Neuronal stem cell (in vitro differentiated cells): Measurements from ENCODE around the gene ANK3.

ENCODE experiments used
- DNase-seq: peaks from one replicate; pipeline ENCODE4 v3.0.0-alpha.2; 2013; ENCODE audit warnings: low spot score
- H2AFZ ChIP-seq: one replicate; pipeline ENCODE4 v1.6.1; 2013; ENCODE audit warnings: mild to moderate bottlenecking, low read length, inconsistent platforms
- H2AK5ac ChIP-seq: 2 replicates; pipeline ENCODE4 v1.6.1; 2013; ENCODE audit warnings: low read depth, mild to moderate bottlenecking, inconsistent platforms, low read length, moderate library complexity, mixed read lengths
- H2BK120ac ChIP-seq: 2 replicates; pipeline ENCODE4 v1.6.1; 2013; ENCODE audit warnings: low read depth, mild to moderate bottlenecking, inconsistent platforms, low read length, moderate library complexity, mixed read lengths
- H2BK12ac ChIP-seq: one replicate; pipeline ENCODE4 v1.6.1; 2013; ENCODE audit warnings: low read length, inconsistent platforms
- H2BK15ac ChIP-seq: 2 replicates; pipeline ENCODE4 v1.6.1; 2013; ENCODE audit warnings: mild to moderate bottlenecking, low read length, inconsistent platforms, mixed read lengths
- H2BK5ac ChIP-seq: one replicate; pipeline ENCODE4 v1.6.1; 2013; ENCODE audit warnings: inconsistent platforms, mild to moderate bottlenecking, low read length, moderate library complexity
- H3K14ac ChIP-seq: one replicate; pipeline ENCODE4 v1.6.1; 2013; ENCODE audit warnings: low read length, inconsistent platforms
- H3K18ac ChIP-seq: 2 replicates; pipeline ENCODE4 v1.6.1; 2013; ENCODE audit warnings: low read length, inconsistent platforms
- H3K23ac ChIP-seq: 2 replicates; pipeline ENCODE4 v1.6.1; 2013; ENCODE audit warnings: low read depth, mild to moderate bottlenecking, mixed read lengths, low read length, inconsistent platforms; ENCODE audit not compliant: poor library complexity
- H3K27ac ChIP-seq: replicated peaks from 3 replicates; pipeline ENCODE4 v1.5.1; 2013; ENCODE audit warnings: low read length, inconsistent platforms
- H3K27me3 ChIP-seq, 3 experiments: 2 replicates each; pipeline ENCODE4 v1.6.1; 2013; ENCODE audit warnings: low read length in 3 of 3, mild to moderate bottlenecking in 2 of 3, inconsistent platforms in 1 of 3, low read depth in 1 of 3, mixed read lengths in 1 of 3, moderate library complexity in 1 of 3; ENCODE audit not compliant: control insufficient read depth in 3 of 3, insufficient read depth in 3 of 3
- H3K36me3 ChIP-seq, 2 donors: replicated peaks in 1 of 2; 2 replicates each; pipeline ENCODE4 v1.6.1; 2013; ENCODE audit warnings: low read length in 2 of 2; ENCODE audit not compliant: control insufficient read depth in 2 of 2, insufficient read depth in 2 of 2
- H3K4ac ChIP-seq: 2 replicates; pipeline ENCODE4 v1.6.1; 2013; ENCODE audit warnings: inconsistent platforms, mild to moderate bottlenecking, low read length, moderate library complexity
- H3K4me1 ChIP-seq, 2 donors: 1 replicate in 1 of 2; 2 replicates in 1 of 2; pipeline ENCODE4 v1.6.1; 2013; ENCODE audit warnings: low read length in 2 of 2, low read depth in 1 of 2; ENCODE audit not compliant: control insufficient read depth in 2 of 2, insufficient read depth in 1 of 2
- H3K4me2 ChIP-seq: one replicate; pipeline ENCODE4 v1.6.1; 2013; ENCODE audit warnings: mild to moderate bottlenecking, low read length, inconsistent platforms; ENCODE audit not compliant: insufficient read depth, poor library complexity, severe bottlenecking
- H3K4me3 ChIP-seq, 2 donors: 2 replicates each; pipeline ENCODE4 v1.5.1; 2013; ENCODE audit warnings: low read length in 2 of 2, mild to moderate bottlenecking in 2 of 2, inconsistent platforms in 1 of 2, moderate library complexity in 1 of 2
- H3K79me1 ChIP-seq: one replicate; pipeline ENCODE4 v1.6.1; 2013; ENCODE audit warnings: low read depth, mild to moderate bottlenecking, inconsistent platforms, low read length, moderate library complexity
- H3K9ac ChIP-seq: one replicate; pipeline ENCODE4 v1.6.1; 2013; ENCODE audit warnings: mild to moderate bottlenecking, low read depth, low read length, inconsistent platforms; ENCODE audit not compliant: poor library complexity
- H3K9me3 ChIP-seq, 2 donors: replicated peaks in 1 of 2; 2 replicates each; pipeline versions ENCODE3 to v1.6.1; 2013; ENCODE audit warnings: low read length in 2 of 2, mild to moderate bottlenecking in 2 of 2, inconsistent platforms in 1 of 2, low read depth in 1 of 2, mixed read lengths in 1 of 2, moderate library complexity in 1 of 2; ENCODE audit not compliant: control insufficient read depth in 2 of 2, insufficient read depth in 1 of 2
- H4K8ac ChIP-seq: one replicate; pipeline ENCODE4 v1.6.1; 2013; ENCODE audit warnings: low read depth, mild to moderate bottlenecking, inconsistent platforms, low read length, moderate library complexity
- H4K91ac ChIP-seq: one replicate; pipeline ENCODE4 v1.6.1; 2013; ENCODE audit warnings: low read length, low read depth, mild to moderate bottlenecking, inconsistent platforms; ENCODE audit not compliant: poor library complexity
- WGBS, 2 donors: extraction: QIAGEN DNeasy Blood & Tissue Kit; methylation state at CpG; one replicate each; pipeline ENCODE4 v1.1.7; 2013; ENCODE audit warnings: missing lambda C conversion rate in 2 of 2, mixed read lengths in 1 of 2; ENCODE audit not compliant: insufficient read length in 2 of 2, insufficient replicate concordance in 1 of 2; ENCODE audit errors: extremely low coverage in 2 of 2; 5-methylcytosine and 5-hydroxymethylcytosine counted together

ANK3 gene

DNA sequence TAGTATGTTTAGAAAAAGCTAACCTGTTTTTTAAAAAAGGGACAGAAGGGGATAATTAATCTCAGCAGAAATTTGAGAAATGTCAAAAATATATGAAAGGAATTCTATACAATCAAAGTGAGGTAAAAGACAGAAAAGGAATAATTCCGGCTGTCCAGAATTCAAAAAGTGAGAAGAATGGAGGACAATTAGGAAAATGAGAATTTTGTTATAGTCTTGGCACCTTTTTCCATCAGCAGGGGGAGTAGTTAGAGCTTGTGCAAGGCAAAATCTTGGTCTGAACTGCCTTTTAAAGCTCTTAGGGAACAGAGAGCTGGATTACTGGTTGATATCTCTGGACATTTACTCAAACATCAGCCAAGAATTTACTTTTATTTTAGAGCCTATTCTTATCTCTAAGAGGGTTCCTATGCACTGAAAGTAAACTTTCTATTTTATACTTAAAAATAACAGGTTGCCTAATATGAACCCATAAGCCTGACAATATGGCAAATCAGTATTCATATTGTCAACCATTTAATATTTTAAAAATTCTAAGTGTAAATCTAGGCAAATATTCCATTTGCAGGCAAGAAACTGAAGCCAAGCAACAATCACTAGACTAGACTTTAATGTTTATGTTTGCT is 185.6 kb downstream of the ANK3 start:
- no peak overlapping the region for H2BK5ac ChIP-seq
- no peaks in the 10 kb centered on the region for H3K27me3 ChIP-seq
- H2BK12ac ChIP-seq = no peak overlapping the region
- no peak overlapping the region for H3K4ac ChIP-seq
- H3K79me1 ChIP-seq = no peaks in the 10 kb centered on the region
- no peak overlapping the region for H3K27ac ChIP-seq
- H3K9me3 ChIP-seq = no peaks in the 10 kb centered on the region
- no peak overlapping the region for H3K4me2 ChIP-seq
- no peak overlapping the region for H4K91ac ChIP-seq
- H4K8ac ChIP-seq = no peak overlapping the region
- H3K23ac ChIP-seq = no peak overlapping the region
- no CpG with 5 or more reads among the region's 1 CpG for WGBS, 2 donors
- no peak overlapping the region for H3K9ac ChIP-seq
- no peak overlapping the region for H2AK5ac ChIP-seq
- H3K36me3 ChIP-seq = no peaks in the 10 kb centered on the region
- no peak overlapping the region for H2BK120ac ChIP-seq
- DNase-seq = peak; percentile 21
- H3K4me1 ChIP-seq = no peaks in the 10 kb centered on the region
- H3K14ac ChIP-seq = no peak overlapping the region
- no peak overlapping the region for H2BK15ac ChIP-seq
- no peak overlapping the region for H3K4me3 ChIP-seq
- no peak overlapping the region for H3K18ac ChIP-seq
- H2AFZ ChIP-seq = no peak overlapping the region

DNA sequence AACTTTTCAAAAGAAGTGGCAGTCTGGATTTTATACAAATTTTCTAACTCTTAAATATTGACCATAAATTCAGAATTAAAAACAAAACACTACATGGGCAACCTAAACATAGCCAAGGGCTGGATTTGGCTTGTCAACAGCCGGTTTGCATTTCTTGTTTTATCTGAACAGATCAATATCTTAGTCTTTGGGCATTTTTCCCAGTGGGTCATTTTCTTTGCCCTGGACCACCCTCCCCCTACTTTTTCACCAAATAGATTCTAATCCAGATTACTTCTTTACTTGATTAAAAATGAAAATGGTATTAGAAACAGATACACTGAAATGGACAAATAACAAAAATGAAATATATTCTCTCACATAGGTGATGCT is 189.0 kb downstream of the ANK3 start:
- H3K4ac ChIP-seq = no peak overlapping the region
- H4K91ac ChIP-seq = no peak overlapping the region
- H3K14ac ChIP-seq = no peak overlapping the region
- peaks cover 2 to 5% of the 10 kb centered on the region in 2 donors for H3K4me1 ChIP-seq
- H3K79me1 ChIP-seq = no peaks in the 10 kb centered on the region
- no peak overlapping the region for H2AK5ac ChIP-seq
- H3K23ac ChIP-seq = no peak overlapping the region
- no peak overlapping the region for H3K4me2 ChIP-seq
- H2BK12ac ChIP-seq = no peak overlapping the region
- no peak overlapping the region for H2BK5ac ChIP-seq
- H3K27ac ChIP-seq = no peak overlapping the region
- no peak overlapping the region for H3K18ac ChIP-seq
- H3K9ac ChIP-seq = no peak overlapping the region
- H2BK120ac ChIP-seq = no peak overlapping the region
- no peaks in the 10 kb centered on the region for H3K9me3 ChIP-seq
- H3K4me3 ChIP-seq = no peak overlapping the region
- no peak overlapping the region for H4K8ac ChIP-seq
- no peaks in the 10 kb centered on the region for H3K27me3 ChIP-seq
- H2AFZ ChIP-seq = no peak overlapping the region
- no CpG with 5 or more reads among the region's 1 CpG for WGBS, 2 donors
- no peaks in the 10 kb centered on the region for H3K36me3 ChIP-seq
- no peak overlapping the region for H2BK15ac ChIP-seq
- DNase-seq = no peak

DNA sequence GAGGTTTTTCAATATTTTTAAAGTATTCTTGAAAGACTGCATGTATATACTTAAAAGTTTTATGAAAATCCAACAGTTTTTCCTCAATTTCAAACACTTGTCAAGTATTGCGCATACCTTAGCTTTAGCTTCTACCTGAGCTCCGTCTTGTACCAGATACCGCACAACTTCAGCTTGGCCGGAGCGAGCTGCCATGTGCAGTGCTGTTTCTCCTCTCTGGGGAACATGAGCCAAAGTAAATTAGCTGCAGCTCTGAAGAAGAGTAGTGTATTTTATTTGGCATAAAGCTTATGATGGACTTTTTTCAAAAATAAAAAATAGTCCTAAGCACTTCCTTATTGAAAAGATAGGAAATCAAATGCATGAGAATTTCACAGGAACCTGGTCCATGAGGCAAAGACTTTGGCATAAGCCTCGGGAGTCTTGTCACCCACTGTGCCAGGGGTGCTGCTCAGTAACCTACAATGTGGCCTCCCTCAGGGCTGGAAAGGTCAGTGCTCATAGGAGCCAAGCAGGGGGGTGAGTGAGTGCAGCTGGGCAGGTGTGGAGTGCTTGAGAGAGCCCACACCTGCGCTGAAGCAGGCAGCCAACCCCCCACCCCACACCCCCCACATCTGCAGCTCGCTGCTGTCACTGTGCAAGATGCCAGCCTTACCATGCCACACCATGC is 189.5 kb downstream of the ANK3 start:
- H2BK120ac ChIP-seq = no peak overlapping the region
- WGBS, 2 donors = no CpG with 5 or more reads among the region's 8 CpGs
- DNase-seq = no peak
- H2AFZ ChIP-seq = no peak overlapping the region
- no peak overlapping the region for H3K27ac ChIP-seq
- H3K9me3 ChIP-seq = no peaks in the 10 kb centered on the region
- no peak overlapping the region for H2BK12ac ChIP-seq
- no peaks in the 10 kb centered on the region for H3K79me1 ChIP-seq
- H3K4me1 ChIP-seq = peaks cover 2 to 5% of the 10 kb centered on the region in 2 donors
- H3K36me3 ChIP-seq = no peaks in the 10 kb centered on the region
- H4K8ac ChIP-seq = no peak overlapping the region
- H3K9ac ChIP-seq = peak overlapping the region; percentile 15
- H4K91ac ChIP-seq = peak overlapping the region; percentile 77
- no peaks in the 10 kb centered on the region for H3K27me3 ChIP-seq
- H3K4me2 ChIP-seq = no peak overlapping the region
- no peak overlapping the region for H3K23ac ChIP-seq
- H2BK15ac ChIP-seq = no peak overlapping the region
- peak overlapping the region; percentile 33 for H2AK5ac ChIP-seq
- no peak overlapping the region for H3K14ac ChIP-seq
- peak overlapping the region; percentile 48 for H3K18ac ChIP-seq
- H2BK5ac ChIP-seq = no peak overlapping the region
- H3K4ac ChIP-seq = peak overlapping the region; percentile 6
- no peak overlapping the region for H3K4me3 ChIP-seq

DNA sequence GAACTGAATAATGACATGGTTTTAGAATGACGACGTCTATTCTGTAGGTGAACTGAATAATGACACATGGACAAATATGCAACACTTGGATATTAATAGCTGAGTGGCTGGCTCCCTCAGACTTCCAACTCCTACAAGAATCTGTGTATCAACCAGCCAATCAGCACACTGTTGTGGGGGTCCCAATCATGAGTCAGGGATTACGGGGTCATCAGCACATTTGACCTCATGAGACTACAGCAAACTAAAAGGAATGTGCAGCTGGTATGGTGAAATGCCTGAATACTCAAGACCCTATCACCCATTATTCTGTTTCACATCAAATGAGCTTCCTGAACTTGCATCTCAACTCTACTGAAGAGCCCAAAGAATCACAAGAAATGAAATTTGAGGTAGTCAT is 192.5 kb downstream of the ANK3 start:
- H3K4ac ChIP-seq = no peak overlapping the region
- H4K8ac ChIP-seq = no peak overlapping the region
- no peak overlapping the region for H2BK15ac ChIP-seq
- no peak overlapping the region for H2BK5ac ChIP-seq
- no peak overlapping the region for H3K4me2 ChIP-seq
- no peak overlapping the region for H2AFZ ChIP-seq
- H2BK12ac ChIP-seq = no peak overlapping the region
- H3K4me3 ChIP-seq = no peak overlapping the region
- no peaks in the 10 kb centered on the region for H3K79me1 ChIP-seq
- H3K18ac ChIP-seq = no peak overlapping the region
- H2BK120ac ChIP-seq = no peak overlapping the region
- peaks cover 2 to 5% of the 10 kb centered on the region in 2 donors for H3K4me1 ChIP-seq
- no peak overlapping the region for H3K9ac ChIP-seq
- no peak overlapping the region for H4K91ac ChIP-seq
- no peak overlapping the region for H3K27ac ChIP-seq
- H2AK5ac ChIP-seq = no peak overlapping the region
- no peak overlapping the region for H3K14ac ChIP-seq
- H3K23ac ChIP-seq = no peak overlapping the region
- no peaks in the 10 kb centered on the region for H3K36me3 ChIP-seq
- H3K27me3 ChIP-seq = no peaks in the 10 kb centered on the region
- H3K9me3 ChIP-seq = no peaks in the 10 kb centered on the region
- no CpG with 5 or more reads among the region's 3 CpGs for WGBS, 2 donors
- no peak for DNase-seq
